Neural progenitor cell (in vitro differentiated cells): Measurements from ENCODE around the gene FAM76A.

Source experiments
- EZH2 ChIP-seq: fragments of 200-600 bp; sonication (generic); IDR thresholded peaks from 2 replicates; pipeline ENCODE4 v1.6.1; 2017; ENCODE audit warnings: antibody characterized with exemption, mild to moderate bottlenecking, moderate library complexity
- TF ChIP-seq, protein P1 (sequence below): fragments of 200-600 bp; sonication (generic); IDR thresholded peaks from 2 replicates; pipeline ENCODE4 v1.5.1; 2017; ENCODE audit warnings: antibody characterized with exemption, mild to moderate bottlenecking

DNA sequence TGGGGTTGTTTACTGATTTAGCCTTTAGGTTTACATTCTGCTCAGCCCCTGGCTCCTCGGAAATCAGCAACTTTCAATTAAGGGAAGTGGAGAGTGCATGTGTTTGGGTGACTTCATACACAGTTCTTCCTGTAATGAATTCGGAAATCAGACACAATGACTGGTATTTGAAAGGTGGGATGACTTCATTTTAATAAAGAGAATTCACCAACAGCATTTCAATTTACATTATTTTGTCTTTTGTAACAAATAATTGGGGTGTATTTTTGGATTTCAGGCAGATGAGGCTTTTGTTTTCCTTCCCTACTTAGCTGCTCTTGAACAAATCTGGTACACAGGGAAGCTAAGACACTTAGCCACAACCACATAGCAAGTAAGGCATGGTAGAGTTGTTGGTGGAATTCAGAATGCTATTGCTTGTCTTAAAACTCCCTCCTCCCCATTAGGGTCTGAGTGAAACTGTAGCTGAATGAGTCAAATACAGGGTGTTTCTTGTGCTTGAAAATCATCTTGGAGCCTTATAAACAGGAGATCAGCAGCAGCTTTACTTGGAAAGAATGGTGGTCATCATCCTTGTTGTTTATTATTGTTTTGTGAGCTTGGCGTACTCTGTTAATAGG lies 48.2 kb downstream of the FAM76A start:
- TF ChIP-seq, protein P1, sequence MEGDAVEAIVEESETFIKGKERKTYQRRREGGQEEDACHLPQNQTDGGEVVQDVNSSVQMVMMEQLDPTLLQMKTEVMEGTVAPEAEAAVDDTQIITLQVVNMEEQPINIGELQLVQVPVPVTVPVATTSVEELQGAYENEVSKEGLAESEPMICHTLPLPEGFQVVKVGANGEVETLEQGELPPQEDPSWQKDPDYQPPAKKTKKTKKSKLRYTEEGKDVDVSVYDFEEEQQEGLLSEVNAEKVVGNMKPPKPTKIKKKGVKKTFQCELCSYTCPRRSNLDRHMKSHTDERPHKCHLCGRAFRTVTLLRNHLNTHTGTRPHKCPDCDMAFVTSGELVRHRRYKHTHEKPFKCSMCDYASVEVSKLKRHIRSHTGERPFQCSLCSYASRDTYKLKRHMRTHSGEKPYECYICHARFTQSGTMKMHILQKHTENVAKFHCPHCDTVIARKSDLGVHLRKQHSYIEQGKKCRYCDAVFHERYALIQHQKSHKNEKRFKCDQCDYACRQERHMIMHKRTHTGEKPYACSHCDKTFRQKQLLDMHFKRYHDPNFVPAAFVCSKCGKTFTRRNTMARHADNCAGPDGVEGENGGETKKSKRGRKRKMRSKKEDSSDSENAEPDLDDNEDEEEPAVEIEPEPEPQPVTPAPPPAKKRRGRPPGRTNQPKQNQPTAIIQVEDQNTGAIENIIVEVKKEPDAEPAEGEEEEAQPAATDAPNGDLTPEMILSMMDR, result no peak
- no peak for TF ChIP-seq EZH2
